ENCODE data around the gene CACNG8. TPM values are rescaled to one million over a fixed set of nuclear protein-coding genes. Genes with fewer than 3 reads are reported as not detected.

CACNG8 gene
- total and polyA plus RNA-seq, 12 donors = under 0.01 to 0.06 (median 0.03) TPM; not detected in 7

GRCh38 chr19:53991224-53992113, 28.7 kb downstream of the CACNG8 start, which contains the start of gene CACNG6:
TSS of gene CACNG6 (plus strand) at chr19:53991637. CDS start at chr19:53992878, 1,241 bp downstream.
- peak within 1 kb of the TSS in 1 of 4 donors; percentile 36 for H3K4me3 ChIP-seq
- 5 to 11% (median 6%) methylated on average over 10 to 66 of the region's 66 CpGs for WGBS, 4 donors
- no peak for DNase-seq
- TF ChIP-seq POLR2A (IDR thresholded peaks at IDR 0.05) (no peak), CTCF (IDR thresholded peaks at IDR 0.05) (no peak)
- H3K27me3 ChIP-seq = peaks cover 18% of the 10 kb centered on the region
- H3K4me1 ChIP-seq (replicated peaks in 1 of 2) = peaks cover 0 to 4% of the 10 kb centered on the region in 2 donors
- intact Hi-C loops (cut with DNase I) = no loop called here
- no peak within 1 kb of the TSS for H3K27ac ChIP-seq
- no peaks in the 10 kb centered on the region for H3K9me3 ChIP-seq (replicated peaks in 1 of 3)
- H3K36me3 ChIP-seq (replicated peaks in 1 of 2) = no peaks in the 10 kb centered on the region

GRCh38 chr19:53992211-53992610, 29.5 kb downstream of the CACNG8 start:
- Histone ChIP-seq H3K36me3 (replicated peaks in 1 of 2) (no peaks in the 10 kb centered on the region), H3K27me3 (peaks cover 18% of the 10 kb centered on the region), H3K4me3 (no peak overlapping the region), H3K4me1 (replicated peaks in 1 of 2) (peaks cover 0 to 4% of the 10 kb centered on the region in 2 donors), H3K9me3 (replicated peaks in 1 of 3) (no peaks in the 10 kb centered on the region), H3K27ac (no peak overlapping the region)
- WGBS, 4 donors = 60 to 73% (median 70%) methylated on average over 9 of the region's 9 CpGs
- intact Hi-C loops (cut with DNase I) = no loop called here
- no peak for TF ChIP-seq POLR2A (IDR thresholded peaks at IDR 0.05)
- no peak for TF ChIP-seq CTCF (IDR thresholded peaks at IDR 0.05)
- no peak for DNase-seq

GRCh38 chr19:53992815-53993214, 30.1 kb downstream of the CACNG8 start:
- Histone ChIP-seq H3K4me1 (replicated peaks in 1 of 2) (peaks cover 0 to 4% of the 10 kb centered on the region in 2 donors), H3K27me3 (peaks cover 18% of the 10 kb centered on the region), H3K27ac (no peak overlapping the region), H3K36me3 (replicated peaks in 1 of 2) (no peaks in the 10 kb centered on the region), H3K9me3 (replicated peaks in 1 of 3) (no peaks in the 10 kb centered on the region), H3K4me3 (no peak overlapping the region)
- intact Hi-C loops (cut with DNase I) = no loop called here
- 14 to 35% (median 19%) methylated on average over 6 to 43 of the region's 43 CpGs for WGBS, 4 donors
- TF ChIP-seq CTCF (IDR thresholded peaks at IDR 0.05) (no peak), POLR2A (IDR thresholded peaks at IDR 0.05) (no peak)
- no peak for DNase-seq

GRCh38 chr19:53993448-53993847, 30.7 kb downstream of the CACNG8 start:
- H3K36me3 ChIP-seq (replicated peaks in 1 of 2) = no peaks in the 10 kb centered on the region
- peaks cover 18% of the 10 kb centered on the region for H3K27me3 ChIP-seq
- H3K27ac ChIP-seq = no peak overlapping the region
- no peak for TF ChIP-seq CTCF (IDR thresholded peaks at IDR 0.05)
- TF ChIP-seq POLR2A (IDR thresholded peaks at IDR 0.05) = no peak
- no peaks in the 10 kb centered on the region for H3K9me3 ChIP-seq (replicated peaks in 1 of 3)
- intact Hi-C loops (cut with DNase I) = no loop called here
- 54 to 80% (median 61%) methylated on average over 1 to 3 of the region's 3 CpGs for WGBS, 4 donors
- DNase-seq = no peak
- H3K4me1 ChIP-seq (replicated peaks in 1 of 2) = peaks cover 0 to 4% of the 10 kb centered on the region in 2 donors
- no peak overlapping the region for H3K4me3 ChIP-seq

Data from adrenal gland (tissue), 12 donors.